HG03135 (cell line): Measurements from ENCODE around the gene LPCAT1.
"Not testable (repeated sequence)": the region's sequence is repeated elsewhere in the genome, so short reads cannot be mapped to it uniquely, and the experiment has no call there.

Experiments
- ATAC-seq: cut with Tn5 transposase; IDR thresholded peaks from one replicate; pipeline ENCODE4 v1.9.1; 2021; ENCODE audit warnings: mild to moderate bottlenecking, moderate library complexity; ENCODE audit not compliant: unreplicated experiment

The LPCAT1 gene

GRCh38 chr5:1510151-1510561 lies 13.6 kb downstream of the LPCAT1 start:
- no peak for ATAC-seq

DNA sequence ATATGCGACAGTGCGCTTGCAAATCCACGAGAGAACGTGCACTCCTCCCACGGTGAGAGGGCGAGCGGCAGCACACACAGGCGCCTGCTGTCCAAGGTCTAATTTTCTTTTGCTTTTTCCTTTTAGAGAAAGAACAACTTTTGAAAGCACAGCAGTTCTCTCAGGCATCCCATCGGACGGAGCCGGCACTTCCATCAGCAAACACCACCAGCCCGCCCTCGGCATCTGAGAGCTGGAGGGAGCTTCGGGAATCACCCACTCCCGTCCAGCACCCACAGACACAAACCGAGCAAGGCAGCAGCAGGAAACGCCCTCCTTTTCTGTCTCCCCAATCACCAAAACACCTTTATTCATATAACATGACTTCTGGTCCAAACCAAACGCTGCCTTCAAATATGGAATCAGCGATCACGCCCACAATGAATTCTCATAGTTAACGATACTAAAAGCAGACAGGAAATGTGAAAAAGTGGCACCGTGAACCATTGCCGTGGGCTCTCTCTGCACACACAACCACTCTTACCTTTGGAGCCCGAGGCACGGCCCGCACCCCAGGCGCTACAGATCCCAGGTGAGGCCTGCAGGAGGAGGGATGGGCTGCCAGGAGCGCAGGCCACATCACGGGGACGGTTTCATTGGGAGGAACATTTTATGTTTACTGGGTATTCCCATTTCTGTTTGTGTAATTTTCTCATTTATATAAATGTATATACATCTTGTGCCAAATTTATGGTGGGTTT lies 14.2 kb downstream of the LPCAT1 start:
- ATAC-seq = no peak

GRCh38 chr5:1508659-1509290 lies 15.0 kb downstream of the LPCAT1 start:
- no peak for ATAC-seq

DNA sequence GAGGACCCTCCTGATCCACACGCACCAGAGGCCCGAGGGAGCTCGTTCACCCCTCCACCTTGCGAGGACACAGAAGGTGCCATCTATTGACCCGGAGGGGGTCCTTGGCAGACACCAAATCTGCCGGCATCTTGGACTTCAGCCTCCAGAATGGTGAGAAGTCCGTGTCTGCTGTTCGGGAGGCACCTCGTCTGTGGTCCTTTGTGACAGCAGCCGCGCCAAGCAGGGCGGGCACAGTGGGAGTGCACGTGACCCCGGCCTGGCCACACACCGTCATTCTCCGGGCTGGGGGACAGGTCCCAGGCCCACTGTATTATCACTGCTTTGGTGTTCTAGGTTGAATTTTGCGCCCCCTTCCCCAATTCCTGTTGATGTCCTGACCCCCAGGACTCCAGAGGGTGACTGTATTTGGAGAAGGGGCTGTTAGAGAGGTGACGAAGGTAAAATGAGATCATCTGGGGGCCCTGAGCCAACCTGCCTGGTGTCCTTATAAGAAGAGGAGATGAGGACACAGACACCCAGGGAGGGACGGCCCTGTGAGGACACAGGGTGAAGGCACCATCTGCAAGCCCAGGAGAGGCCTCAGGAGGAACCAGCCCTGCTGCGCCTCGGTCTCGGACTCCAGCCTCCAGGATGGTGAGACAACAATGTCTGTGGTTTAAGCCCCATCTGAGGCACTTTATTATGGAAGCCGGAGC lies 15.7 kb downstream of the LPCAT1 start:
- no peak for ATAC-seq

- no peak for ATAC-seq
These were observed 16.3 kb downstream of the LPCAT1 start for GRCh38 chr5:1507457-1507856.

GRCh38 chr5:1507014-1507375 lies 16.8 kb downstream of the LPCAT1 start:
- no peak for ATAC-seq

GRCh38 chr5:1506242-1507013 lies 17.3 kb downstream of the LPCAT1 start:
- no peak for ATAC-seq

- ATAC-seq = no peak
These were observed 18.1 kb downstream of the LPCAT1 start for GRCh38 chr5:1505506-1506241.

DNA sequence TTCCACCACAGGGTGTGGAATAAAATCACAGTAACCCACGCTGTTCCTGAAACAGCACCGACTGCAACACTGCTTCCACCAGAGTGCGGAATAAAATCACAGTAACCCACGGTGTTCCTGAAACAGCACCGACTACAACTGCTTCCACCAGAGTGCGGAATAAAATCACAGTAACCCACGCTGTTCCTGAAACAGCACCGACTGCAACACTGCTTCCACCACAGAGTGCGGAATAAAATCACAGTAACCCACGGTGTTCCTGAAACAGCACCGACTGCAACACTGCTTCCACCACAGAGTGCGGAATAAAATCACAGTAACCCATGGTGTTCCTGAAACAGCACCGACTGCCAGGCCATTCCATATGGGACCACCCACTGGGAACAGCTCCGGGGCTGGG lies 18.7 kb downstream of the LPCAT1 start:
- ATAC-seq = not testable (repeated sequence)

- no peak for ATAC-seq
These were observed 19.1 kb downstream of the LPCAT1 start for GRCh38 chr5:1504617-1505016.

DNA sequence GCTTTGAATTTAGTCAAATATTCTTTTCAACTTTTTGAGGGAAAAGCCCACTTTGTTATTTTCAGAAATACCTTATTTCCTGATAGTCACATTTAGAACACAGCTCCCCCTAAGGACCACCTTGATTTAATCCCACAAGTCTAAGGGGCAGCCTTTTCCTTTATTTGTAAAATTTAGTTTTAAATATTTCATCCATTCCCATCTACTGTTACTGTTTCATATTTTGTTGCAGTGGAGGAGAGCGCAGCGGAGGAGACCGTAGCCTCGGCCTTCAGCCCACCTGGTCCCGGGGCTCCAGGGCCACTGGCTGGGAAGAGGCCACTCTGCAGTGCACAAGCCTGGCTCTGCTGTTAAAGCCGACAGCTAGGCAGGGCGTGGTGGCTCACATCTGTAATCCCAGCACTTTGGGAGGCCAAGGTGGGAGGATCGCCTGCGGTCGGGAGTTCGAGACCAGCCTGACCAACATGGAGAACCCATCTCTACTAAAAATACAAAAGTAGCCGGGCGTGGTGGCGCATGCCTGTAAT lies 19.6 kb downstream of the LPCAT1 start:
- no peak for ATAC-seq

DNA sequence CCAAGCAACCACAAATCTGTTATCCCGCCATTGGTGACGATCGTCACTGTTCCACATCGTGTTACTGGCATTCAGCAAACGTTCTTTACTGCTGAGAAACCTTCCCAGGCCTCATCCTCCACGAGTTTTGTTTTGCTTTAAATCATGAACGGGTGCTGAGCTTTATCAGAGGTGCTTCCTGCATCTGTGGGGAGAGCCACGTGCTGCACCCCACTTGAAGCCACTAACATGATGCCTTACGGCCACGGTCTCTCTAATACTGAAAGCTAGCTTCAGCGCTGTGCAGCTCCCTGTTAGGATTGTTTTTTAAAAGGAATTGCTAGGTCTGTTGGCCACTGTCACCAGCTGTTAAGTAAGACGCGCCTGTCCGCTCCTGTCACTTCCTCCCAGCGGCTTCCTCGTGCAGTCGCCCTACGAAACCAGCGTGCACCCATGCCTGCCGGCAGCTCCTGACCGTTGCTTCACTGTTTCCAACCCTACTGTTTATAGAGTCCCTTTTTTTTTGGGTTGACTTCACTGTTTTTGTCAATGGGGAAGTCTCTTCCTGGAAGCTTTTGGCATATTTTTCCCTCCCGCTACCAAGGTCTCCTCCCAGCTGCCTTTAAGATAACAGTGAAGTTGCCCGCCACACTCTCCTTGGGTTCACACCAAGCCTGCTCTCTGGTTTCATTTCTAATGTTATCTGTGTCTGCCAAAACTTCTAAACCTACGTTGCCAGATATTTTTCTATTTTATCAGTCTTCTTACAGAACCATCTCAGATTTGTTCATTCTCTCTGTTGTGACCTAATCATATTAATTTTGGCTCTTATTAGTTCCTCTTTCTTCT lies 20.3 kb downstream of the LPCAT1 start:
- no peak for ATAC-seq

- no peak for ATAC-seq
These were observed 21.0 kb downstream of the LPCAT1 start for GRCh38 chr5:1502737-1503120.

- no peak for ATAC-seq
These were observed 21.6 kb downstream of the LPCAT1 start for GRCh38 chr5:1502046-1502736.

DNA sequence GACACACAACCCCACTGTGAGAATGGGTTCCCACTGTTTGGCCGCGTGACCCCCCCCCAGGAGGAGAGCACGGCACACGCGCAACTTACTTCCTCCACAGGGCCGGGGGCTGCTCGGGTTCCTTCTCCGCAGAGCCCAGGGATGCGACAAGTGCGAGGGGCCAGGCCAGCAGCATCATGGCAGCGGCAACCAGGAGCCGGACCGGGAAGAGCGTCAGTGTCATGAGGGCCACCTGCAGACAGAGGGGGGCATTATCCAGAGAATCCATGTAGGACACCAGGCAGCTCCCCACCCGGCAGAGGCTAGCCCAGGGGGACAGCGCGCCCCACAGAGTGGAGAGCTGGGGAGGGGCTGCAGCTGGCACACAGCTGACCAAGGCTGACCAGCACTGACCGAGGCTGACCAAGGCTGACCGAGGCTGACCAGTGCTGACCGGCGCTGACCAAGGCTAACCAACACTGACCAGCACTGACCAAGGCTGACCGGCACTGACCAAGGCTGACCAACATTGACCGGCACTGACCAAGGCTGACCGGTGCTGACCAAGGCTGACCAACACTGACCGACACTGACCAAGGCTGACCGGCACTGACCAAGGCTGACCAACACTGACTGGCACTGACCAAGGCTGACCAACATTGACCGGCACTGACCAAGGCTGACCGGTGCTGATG lies 22.3 kb downstream of the LPCAT1 start:
- no peak for ATAC-seq

DNA sequence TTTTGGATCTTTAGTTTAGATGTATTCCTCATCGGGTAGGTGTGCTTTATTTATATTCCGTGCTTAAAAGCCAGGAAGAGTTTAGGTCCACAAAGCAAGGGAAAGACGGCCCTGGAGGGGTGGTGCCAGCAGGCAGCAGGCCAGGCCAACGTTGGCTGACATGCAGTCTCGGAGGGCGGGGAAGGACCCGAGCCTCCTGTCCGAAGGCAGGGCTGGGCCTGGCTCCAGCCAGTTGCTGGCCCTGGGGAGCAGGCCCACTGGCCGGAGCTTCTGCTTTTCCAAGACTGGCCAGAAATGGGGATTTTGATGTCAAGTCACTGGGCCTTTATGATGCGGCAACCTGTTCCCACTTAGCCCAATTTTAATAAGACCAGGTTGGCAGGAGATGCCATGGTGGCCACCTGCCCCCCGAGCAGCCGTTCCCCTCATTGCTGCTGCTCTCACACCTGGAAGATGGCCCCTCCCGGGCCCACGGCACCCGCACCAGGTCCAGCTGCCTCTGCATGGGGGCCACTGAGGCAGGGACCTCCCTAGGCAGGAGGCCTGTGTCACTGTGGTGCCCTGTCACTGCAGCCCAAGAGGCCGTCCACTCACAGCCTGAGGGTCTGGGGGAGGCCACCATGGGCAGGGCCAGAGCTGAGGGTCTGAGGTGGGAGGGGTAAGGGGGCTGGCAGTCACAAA lies 23.2 kb downstream of the LPCAT1 start:
- ATAC-seq = no peak

- ATAC-seq = no peak
These were observed 23.9 kb downstream of the LPCAT1 start for GRCh38 chr5:1499851-1500250.
